ENCODE data around the gene CMBL.

GRCh38 chr5:10254686-10255085 is 53.0 kb downstream of the CMBL start:
- TF ChIP-seq CTCF (IDR thresholded peaks at IDR 0.05; ENCODE audit: low read depth, low read length) (no peak), EZH2phosphoT487 (IDR thresholded peaks at IDR 0.05; ENCODE audit: low read depth) (no peak)

Measured in OCI-LY3 (cell line).